Hepatic stellate cell (primary cell): ENCODE measurements around the gene PGK2.
"Not testable (repeated sequence)": the region's sequence is repeated elsewhere in the genome, so short reads cannot be mapped to it uniquely, and the experiment has no call there.

Experiments
- DNase-seq: peaks from one replicate; pipeline ENCODE4 v3.0.0; 2011; ENCODE audit warnings: low spot score

The PGK2 gene

GRCh38 chr6:49787176-49787575 lies at the start of gene PGK2:
TSS of gene PGK2 (minus strand) at chr6:49787285. CDS start at chr6:49787187, 98 bp downstream.
- DNase-seq = no peak

DNA sequence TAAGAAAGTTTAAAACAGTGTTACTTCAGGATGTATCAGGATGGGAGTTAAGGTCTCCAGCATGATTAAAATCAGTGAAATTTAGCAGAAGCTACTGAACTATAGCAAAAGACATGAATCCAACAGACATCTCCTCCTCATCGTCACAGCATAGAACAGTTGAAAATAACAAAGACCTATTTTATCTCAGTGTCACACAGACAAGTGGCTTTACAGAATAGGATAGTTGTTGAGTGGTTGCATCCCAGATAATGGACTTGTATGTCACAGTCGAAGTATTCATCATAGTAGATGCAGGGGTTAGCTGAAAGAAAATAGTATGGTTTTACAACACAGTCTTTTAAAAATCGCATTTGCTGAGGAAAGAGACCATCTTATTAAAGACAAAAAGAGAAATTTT lies 48.1 kb upstream of the PGK2 start:
- no peak for DNase-seq

- no peak for DNase-seq
Observed at GRCh38 chr6:49833386-49833785, 46.3 kb upstream of the PGK2 start.

- no peak for DNase-seq
Observed at GRCh38 chr6:49826743-49827406, 39.8 kb upstream of the PGK2 start.

DNA sequence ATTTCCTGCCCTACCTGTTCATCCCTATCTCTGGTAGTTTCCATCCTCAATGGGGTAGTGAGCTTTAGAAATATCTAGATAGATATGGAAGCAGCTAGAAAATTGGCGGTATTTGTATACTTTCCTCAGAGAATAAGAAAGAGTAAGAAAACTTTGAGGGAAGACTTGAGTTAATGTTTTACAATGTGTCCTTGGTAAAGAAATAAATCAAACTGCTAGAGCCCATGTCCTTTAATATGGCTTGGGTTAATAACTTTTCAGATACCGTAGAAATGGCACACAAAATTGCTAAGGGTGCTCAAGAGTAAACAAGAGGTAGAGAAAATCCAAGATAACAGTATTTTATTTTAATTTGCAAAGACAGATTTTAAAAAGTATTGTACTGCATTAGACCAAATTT lies 28.1 kb upstream of the PGK2 start:
- no peak for DNase-seq

- DNase-seq = no peak
Observed at GRCh38 chr6:49813248-49813647, 26.2 kb upstream of the PGK2 start.

DNA sequence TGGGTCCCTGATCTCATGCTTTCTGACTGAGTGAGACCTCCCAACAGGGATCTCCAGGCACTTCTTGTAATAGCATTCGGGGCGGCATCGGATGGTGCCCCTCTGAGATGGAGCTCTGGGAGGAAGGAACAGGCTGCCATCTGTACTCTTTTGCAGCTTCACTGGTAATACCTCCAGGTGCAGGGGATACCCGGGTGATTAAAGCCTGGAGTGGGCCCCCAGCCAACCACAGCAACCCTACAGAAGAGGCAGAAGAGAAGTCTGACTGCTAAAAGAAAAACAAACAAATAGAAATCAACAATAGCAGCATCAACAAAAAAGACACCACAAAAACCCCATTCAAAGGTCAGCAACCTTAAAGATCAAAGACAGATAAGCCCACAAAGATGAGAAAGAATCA lies 19.1 kb upstream of the PGK2 start:
- no peak for DNase-seq

GRCh38 chr6:49805246-49805645 lies 18.2 kb upstream of the PGK2 start:
- DNase-seq = no peak

- DNase-seq = no peak
Observed at GRCh38 chr6:49801525-49801924, 14.4 kb upstream of the PGK2 start.

GRCh38 chr6:49799090-49799489 lies 12.0 kb upstream of the PGK2 start:
- no peak for DNase-seq

DNA sequence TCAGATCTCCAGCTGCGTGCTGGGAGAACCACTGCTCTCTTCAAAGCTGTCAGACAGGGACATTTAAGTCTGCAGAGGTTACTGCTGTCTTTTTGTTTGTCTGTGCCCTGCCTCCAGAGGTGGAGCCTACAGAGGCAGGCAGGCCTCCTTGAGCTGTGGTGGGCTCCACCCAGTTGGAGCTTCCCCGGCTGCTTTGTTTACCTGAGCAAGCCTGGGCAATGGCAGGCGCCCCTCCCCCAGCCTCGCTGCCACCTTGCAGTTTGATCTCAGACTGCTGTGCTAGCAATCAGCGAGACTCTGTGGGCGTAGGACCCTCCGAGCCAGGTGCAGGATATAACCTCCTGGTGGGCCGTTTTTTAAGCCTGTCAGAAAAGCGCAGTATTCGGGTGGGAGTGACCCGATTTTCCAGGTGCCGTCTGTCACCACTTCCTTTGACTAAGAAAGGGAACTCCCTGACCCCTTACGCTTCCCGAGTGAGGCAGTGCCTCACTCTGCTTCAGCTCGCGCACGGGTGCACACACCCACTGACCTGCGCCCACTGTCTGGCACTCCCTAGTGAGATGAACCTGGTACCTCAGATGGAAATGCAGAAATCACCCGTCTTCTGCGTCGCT lies 9.9 kb upstream of the PGK2 start:
- not testable (repeated sequence) for DNase-seq

DNA sequence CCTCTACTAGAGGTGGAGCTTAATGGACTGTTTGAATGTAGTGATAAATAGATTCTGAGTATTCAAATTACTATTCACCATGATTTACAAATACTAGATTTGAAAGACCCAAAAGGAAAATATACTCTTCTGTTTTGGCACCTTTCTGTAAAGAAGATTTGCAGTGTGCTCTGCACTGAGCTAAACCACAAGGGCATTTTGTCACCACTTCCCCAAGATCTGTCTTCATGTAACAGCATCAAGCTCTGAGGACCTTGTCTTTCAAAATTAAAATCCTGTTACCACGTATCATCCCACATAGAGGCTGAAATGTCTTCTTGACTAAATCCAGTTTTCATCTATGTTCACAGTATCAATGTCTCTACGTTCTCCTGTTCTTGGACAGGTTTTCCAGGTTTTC lies 3.3 kb upstream of the PGK2 start:
- DNase-seq = no peak

- no peak for DNase-seq
Observed at GRCh38 chr6:49784272-49784671, 2.8 kb downstream of the PGK2 start.

DNA sequence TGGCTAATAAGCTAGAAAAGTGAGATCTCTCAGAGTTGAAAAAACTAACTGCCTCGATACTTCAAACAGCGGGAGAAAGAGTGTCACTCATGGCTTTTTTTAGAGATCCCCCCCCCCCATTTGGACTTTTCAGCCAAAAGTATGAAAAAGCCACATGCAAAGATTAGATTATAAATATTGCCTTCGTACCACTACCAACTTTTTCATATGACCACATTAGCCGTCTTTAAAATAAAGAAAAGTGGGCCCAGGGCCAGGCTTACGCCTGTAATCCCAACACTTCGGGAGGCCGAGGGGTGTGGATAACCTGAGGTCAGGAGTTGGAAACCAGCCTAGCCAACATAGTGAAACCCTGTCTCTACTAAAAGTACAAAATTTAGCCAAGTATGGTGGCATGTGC lies 4.4 kb downstream of the PGK2 start:
- DNase-seq = no peak

GRCh38 chr6:49782293-49782692 lies 4.8 kb downstream of the PGK2 start:
- DNase-seq = no peak

GRCh38 chr6:49776444-49776843 lies 10.6 kb downstream of the PGK2 start:
- DNase-seq = no peak

- DNase-seq = no peak
Observed at GRCh38 chr6:49775043-49775442, 12.0 kb downstream of the PGK2 start.

GRCh38 chr6:49772285-49772684 lies 14.8 kb downstream of the PGK2 start:
- no peak for DNase-seq

GRCh38 chr6:49766762-49767161 lies 20.3 kb downstream of the PGK2 start:
- no peak for DNase-seq

DNA sequence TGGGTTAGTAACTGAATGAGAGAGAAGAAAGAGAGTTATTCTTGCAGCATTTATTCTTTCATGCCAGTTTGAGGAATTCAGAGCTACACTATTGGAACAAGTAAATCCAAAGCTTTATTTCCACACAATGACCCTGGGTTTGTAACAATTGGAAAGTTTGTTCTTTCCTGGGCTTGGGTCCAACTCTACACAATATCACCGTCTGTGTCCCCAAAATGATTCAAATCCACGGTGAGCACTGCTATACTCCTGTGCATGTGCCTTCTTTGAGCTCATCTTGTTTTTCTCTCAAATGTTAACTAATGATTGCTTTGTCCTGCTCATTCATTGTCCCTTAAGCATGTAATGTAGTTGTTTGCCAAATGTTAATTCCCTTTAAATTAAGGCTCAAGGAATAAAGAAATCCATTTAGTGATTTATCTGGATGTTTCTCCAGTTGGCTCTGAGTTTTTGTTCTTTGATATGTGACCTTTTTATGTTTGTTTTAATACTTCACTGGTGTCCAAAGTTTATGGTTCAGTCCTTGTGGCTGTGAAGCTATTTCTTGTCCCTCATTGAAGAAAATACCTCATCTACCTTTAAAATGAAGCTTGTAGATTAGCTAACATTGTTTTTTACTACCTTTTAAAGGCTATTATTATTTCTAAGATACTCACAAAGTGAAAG lies 22.4 kb downstream of the PGK2 start:
- no peak for DNase-seq

DNA sequence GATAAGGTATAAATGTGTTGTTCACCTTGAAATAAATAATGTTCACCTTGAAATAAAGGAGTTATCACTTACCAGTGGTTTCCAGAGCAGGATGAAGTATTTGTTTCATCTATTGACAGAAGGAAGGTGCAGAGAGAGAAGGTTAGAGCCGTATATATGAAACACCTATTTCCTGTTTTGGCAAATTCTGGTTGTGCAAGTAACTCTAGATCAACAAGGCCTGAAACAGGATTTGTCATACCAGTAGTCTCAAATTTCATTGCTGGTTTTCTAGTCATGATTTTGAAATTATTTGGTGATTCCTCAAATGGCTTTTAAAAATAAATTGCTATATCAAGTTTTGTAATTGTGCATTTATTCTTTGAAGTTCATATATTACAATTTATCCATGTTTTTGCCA lies 42.8 kb downstream of the PGK2 start, which contains the start of gene CRISP3:
TSS of gene CRISP3 (minus strand) at position 130 of the 400 bp plus-strand sequence. CDS start at position 109, 21 bp downstream.
- no peak for DNase-seq

- no peak for DNase-seq
Observed at GRCh38 chr6:49743429-49743828, 43.7 kb downstream of the PGK2 start.

DNA sequence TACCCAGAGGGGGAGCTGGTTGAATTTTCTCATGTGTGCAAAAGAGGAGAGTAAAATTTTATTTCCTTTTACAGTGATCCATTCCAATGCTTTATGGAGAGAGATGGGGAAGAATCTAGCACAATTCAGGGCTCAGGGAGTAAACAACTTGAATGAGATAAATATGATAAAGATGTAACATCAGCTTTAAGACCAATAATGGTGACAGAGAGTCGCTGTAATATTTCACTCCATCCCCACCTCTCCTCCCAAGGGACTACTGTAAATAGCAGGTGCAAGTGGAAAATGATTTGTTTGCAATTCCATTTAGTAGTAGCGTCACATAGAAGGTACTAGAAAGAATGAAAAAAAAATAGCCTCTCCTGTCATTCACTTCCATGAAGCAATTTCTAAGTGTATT lies 47.7 kb downstream of the PGK2 start:
- no peak for DNase-seq
